HG03558 (cell line): ENCODE results near the gene SLC34A3.
"Not testable (repeated sequence)": the region's sequence is repeated elsewhere in the genome, so short reads cannot be mapped to it uniquely, and the experiment has no call there.

Source experiments
- ATAC-seq: cut with Tn5 transposase; IDR thresholded peaks from one replicate; pipeline ENCODE4 v1.9.1; 2021; ENCODE audit warnings: moderate number of reproducible peaks; ENCODE audit not compliant: unreplicated experiment; ENCODE audit errors: extremely low read depth

SLC34A3 gene

DNA sequence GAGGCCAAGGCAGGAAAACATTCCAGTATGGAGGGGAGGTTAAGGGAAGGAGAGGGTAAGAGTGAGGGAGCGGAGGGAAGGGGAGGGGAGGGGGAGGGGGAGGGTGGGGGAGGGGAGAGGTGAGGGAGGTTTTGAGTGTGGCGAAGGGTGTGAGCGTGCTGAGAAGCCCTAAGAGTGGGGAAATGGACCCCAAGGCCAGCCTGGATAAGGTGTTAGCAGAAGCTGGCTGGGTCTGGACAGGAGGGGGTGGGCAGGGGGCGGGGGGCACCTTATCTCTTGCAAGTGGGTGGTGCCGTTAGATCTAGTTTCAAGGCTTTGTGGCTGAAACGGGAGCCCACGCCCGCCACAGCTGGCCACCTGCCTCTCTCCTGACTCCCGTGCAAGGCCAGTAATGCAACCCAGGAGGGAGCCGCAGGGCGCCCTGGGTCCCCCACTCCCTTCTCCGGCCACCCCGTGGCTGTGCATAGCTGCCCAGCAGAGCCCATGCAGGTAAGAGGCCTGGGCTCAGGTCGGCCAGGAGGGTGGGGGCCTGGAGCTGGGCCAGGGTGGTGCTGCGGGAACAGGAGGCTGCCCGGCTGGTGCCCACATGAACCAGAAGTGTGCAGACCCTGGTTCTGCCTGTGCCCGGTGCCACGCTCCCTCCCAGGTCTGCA, 2.7 kb upstream of the SLC34A3 start:
- no peak for ATAC-seq

DNA sequence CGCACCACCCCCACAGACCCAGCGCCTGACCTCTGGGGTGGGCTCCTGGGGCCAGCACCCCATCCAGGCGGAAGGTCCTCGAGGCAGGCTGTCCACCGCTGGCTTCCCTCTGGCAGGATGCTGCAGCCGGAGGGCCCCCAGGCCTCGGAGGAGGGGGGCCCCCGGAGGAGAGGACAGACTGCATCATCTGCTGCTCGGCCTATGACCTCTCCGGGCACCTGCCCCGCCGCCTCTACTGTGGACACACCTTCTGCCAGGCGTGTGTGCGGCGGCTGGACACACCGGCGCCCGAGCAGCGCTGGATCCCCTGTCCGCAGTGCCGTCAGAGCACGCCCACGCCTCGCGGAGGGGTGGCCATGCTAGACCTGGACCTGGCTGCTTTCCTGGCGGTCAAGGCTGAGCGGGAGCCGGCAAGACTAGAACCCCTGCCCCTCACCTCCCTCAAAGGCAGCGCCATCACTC, 2.2 kb upstream of the SLC34A3 start:
- ATAC-seq: no peak

DNA sequence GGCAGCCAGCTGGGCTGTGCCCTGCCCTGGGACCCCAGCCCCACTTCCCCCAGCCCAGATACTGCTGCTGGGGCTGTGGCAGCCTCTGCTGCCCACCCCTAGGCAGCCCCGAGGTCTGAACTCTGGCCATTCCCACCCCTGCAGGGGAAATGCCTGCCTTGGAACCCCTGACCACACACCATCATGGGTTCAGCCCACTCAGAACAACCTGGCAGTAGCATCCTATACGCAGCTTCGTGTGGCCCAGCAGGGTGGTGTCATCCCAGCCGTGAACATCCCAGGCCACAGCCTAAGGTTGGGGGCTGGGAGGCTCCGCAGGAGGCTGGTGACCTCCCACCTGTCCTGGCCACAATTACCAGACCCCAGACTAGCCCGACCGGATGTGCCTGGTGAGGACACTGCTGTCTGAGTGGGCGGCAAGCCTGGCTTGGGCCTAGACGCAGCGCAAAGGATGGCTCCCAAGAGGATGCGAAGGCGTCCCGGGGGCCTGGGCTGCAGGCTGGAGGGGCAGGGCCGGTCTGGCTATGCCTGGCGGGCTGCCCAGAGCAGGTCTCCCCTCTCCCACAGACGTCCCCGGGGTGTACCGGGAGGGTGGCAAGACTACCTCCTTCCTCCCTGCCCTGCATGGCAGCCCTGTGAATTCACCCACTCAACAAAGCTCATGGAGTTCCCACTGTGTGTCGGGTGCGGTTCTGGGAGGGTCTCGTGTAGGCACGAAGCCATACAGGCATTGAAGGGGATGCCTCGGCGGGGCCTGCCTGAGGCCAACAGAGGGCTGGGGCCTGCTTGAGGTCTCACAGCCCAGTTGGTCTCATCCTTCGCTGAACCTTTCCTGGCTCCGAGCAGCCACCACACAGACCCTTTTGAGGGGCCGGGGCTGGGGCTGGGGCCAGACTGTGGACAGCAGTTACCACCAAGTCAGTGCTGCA, 1.5 kb upstream of the SLC34A3 start:
- ATAC-seq: no peak

DNA sequence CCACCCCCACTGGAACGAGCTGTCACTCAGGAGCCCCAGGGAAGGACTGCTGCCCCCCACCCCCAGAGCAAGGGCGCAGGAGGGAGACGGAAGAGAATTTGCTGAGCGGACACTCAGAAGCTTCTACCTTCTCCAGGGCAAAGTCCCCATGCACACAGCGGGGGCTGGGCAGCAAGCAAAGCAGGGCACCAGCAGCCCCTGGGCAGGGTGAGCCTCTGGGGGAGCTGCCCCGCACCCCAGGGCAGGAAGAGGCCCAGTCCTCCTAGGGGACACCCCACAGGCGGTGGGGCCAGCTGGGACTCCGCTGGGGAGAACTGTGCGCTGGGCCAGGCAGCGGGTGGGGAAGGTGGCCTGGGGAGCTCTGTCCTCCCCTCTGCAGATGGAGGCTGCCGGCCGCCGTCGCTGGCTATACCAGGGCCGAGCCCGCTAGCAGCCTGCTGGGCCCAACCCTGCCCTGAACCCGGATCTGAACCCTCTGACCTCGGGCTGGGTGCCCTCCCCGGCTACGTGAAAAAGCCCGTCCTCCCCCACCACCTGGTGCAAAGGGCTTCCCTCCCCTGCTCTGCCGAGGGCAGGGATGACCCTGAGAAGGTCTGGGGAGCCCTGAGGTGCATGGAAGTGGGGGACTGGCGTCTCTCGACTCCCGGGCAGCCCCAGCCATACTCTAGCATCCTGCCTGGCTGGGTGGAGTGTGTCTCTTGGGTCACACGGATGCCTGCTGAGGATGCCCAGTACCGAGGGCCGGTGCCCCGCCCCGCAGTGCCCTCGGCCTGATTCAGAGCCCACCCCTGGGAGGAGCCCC, 597 bp upstream of the SLC34A3 start:
- no peak for ATAC-seq

DNA sequence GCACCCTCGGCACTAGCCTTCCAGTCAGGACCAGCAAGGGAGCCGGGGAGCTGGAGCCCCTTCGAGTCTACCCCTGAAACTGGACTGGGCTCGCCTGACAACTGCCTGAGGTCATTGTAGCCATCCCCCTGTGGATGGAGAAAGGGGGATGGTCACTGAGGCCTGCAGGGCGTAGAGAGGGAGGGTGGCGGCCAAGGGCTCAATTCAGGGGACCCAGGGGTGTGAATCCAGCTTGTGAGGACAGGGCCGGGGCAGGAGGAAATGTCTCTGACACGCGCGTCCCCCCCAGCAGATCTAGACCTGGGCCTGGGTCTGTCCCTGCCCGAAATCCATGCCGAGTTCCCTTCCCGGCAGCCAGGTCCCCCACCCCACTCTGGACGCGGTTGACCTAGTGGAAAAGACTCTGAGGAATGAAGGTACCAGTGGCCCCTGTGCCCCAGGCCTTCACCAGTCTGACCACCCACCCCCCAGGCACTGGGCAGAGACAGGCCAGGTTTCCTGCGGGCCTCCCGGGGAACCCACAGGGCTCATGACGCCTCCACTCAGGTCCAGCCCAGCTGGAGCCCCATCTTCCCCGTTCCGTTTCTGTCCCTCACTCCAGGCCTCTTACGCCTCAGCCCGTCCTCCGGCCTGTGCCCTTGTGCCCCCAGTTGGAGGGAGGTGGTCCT, 805 bp downstream of the SLC34A3 start:
- ATAC-seq: no peak

DNA sequence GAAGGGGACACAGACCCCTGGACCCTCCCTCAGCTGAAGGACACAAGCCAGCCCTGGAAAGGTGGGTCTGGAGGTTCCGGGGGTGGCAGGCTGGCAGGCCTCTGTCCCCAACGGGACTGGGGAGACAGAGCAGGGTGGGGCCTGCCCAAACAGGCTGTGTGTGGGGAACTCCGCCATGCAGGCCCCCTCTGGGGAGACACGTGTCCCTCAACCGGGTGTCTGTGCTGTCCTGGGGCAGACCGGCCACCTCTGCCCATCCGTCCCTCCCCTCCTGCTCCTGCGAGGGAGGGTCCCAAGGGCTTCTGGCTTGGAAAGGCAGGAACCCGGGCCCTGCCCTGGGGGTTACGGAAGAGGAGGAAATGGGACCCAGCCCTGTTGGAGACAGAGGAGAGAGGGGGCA, 1.4 kb downstream of the SLC34A3 start:
- ATAC-seq: no peak

DNA sequence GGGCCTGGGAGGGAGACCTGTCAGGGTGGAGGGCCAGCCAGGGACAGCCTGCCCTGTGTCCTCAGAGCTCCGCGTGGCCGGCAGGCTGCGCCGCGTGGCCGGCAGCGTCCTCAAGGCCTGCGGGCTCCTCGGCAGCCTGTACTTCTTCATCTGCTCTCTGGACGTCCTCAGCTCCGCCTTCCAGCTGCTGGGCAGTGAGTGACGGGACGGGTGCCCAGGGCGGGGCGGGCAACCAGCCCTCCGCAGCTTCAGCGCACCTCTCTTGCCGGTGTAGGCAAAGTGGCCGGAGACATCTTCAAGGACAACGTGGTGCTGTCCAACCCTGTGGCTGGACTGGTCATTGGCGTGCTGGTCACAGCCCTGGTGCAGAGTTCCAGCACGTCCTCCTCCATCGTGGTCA, 1.8 kb downstream of the SLC34A3 start:
- ATAC-seq: no peak

DNA sequence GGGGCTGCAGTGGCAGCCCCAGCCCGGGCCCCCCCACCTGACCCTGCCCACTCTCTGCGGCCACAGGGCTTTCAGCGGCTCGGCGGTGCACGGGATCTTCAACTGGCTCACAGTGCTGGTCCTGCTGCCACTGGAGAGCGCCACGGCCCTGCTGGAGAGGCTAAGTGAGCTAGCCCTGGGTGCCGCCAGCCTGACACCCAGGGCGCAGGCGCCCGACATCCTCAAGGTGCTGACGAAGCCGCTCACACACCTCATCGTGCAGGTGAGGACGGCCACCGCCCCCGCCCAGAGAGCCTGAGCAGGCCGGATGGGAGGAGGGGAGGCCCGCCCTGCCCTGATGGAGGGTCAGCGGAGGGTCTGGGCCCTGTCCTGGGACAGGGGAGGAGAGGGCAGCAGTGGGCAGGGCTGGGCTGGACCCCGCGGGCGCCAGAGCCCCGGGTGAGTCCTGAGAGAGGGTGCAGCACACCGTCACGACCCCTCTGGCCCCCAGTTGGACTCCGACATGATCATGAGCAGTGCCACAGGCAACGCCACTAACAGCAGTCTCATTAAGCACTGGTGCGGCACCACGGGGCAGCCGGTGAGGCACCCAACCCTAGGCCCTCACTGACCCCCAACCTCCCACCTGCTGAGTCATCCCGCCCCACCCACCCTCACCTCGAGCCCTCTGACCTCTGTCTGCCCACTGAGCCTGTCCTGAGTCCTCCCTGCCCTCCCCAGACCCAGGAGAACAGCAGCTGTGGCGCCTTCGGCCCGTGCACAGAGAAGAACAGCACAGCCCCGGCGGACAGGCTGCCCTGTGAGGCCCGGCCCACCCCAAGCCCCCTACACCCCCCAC, 2.7 kb downstream of the SLC34A3 start:
- ATAC-seq: no peak

DNA sequence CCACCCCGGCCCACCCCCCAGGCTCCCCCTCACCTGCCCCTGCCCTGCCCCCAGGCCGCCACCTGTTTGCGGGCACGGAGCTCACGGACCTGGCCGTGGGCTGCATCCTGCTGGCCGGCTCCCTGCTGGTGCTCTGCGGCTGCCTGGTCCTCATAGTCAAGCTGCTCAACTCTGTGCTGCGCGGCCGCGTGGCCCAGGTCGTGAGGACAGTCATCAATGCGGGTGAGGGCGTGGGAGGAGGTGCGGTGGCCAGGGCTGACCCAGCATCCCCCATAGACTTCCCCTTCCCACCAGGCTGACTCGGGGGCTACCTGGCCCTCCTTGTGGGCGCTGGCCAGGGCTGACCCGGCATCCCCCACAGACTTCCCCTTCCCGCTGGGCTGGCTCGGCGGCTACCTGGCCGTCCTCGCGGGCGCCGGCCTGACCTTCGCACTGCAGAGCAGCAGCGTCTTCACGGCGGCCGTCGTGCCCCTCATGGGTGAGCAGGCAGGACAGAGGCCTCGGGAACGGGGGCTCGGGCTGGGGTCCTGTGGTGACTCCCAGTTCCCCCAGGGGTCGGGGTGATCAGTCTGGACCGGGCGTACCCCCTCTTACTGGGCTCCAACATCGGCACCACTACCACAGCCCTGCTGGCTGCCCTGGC, 3.5 kb downstream of the SLC34A3 start:
- no peak for ATAC-seq

DNA sequence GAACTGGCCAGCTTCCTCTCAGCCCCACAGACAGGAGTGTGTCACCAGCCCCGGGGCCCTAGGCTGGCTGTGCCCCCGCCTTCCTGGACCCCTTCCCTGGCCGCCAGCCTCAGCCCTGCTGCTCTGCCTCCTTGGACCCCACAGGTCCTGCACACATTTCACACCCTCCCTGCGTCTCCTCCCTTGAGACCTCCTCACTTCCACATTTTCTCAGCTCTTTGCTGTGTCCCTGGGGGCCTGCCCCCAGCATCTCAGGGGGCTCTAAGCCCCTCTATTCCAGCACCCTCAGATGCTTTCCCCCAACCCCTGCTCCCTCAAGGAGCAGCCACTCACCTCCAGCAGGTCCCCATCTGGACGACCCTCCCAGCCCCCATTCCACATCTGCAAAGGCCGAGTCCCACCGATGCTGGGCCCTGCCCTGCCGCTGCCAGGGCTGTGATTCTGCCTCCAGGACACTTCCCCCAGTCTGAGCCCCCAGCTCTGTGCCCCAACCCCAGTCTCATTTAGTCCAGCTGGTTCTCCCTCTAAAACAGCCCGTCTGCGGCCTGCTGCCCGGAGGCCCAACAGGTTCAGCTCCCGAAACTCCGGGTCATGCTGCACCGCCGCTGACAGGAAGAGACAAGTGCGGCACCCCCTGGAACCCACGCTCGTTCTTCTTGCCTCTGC, 4.2 kb downstream of the SLC34A3 start:
- no peak for ATAC-seq

DNA sequence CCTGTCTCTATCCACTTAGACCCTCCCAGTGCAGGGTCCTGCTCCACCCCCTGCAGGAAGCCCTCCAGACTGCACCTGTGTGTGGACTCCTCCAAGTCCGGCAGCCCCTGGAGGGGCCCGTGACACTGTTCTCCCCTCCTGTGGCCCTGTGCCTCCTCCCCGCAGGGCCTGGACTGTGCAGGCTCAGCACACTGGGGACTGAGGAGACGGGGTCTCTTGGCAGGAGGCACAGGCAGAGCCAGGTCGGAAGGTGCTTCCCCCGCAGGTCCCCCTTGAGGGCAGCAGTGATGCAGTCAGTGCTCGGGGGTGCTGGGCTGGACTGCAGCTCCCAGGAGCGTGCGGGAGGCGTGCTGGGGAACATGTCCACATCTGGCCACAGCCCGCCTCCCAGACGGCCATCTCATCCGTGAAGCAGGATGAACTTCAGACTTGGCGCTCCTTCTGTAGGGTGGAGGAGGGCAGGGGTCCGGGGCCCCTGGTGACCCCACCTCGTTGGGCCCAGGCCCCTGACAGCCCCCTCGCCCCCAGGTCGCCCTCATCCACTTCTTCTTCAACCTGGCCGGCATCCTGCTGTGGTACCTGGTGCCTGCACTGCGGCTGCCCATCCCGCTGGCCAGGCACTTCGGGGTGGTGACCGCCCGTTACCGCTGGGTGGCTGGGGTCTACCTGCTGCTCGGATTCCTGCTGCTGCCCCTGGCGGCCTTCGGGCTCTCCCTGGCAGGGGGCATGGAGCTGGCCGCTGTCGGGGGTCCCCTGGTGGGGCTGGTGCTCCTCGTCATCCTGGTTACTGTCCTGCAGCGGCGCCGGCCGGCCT, 4.9 kb downstream of the SLC34A3 start:
- ATAC-seq: no peak

DNA sequence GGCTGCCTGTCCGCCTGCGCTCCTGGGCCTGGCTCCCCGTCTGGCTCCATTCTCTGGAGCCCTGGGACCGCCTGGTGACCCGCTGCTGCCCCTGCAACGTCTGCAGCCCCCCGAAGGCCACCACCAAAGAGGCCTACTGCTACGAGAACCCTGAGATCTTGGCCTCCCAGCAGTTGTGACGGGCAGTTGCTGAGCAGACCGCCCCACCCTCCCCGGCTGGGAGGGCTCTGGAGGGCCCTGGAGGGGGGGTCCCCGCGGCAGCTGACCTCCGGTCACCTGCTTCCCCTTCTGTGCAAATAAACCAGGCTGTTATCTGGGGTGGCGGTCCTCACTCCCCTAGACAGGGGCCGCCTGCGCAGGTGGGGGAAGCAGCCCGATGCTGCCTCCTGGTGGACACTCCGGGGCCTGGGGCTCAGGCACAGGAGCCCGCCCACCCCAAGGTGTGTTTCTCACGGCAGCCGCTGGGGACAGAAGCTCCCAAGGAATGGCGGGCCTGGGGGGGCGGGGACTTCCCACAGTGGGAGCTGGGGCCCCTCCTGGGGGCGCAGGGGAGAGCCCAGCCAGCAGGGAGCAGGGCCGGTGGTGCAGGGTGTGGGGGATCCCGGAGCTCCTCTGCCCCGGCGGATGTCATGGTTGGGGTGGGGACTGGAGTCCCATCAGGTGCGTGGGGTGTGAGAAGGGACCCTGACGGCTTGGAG, 5.7 kb downstream of the SLC34A3 start:
- no peak for ATAC-seq

DNA sequence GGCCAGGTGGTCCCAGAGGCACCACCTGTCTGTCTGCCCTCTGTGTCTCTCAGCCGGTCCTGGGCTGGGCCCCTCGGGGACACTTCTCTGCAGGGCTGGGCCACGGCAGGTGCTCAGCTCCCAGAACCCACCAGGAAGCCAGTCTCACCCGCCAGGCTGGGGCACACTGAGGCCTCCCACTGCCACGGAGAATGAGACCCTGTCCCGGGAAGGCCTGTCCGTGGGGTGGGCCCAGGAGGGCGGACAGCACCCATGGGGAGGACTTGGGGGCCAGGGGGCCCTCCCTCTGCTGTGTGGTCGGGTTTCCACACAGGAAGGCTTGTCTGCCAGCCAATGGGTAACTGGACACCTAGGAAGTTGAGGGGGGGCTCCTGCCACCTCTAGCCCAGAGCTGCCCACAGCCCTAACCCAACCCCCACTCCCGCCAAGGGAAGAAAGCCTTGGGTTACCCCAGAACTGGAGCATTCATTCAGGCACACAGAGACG, 6.3 kb downstream of the SLC34A3 start:
- ATAC-seq: no peak

DNA sequence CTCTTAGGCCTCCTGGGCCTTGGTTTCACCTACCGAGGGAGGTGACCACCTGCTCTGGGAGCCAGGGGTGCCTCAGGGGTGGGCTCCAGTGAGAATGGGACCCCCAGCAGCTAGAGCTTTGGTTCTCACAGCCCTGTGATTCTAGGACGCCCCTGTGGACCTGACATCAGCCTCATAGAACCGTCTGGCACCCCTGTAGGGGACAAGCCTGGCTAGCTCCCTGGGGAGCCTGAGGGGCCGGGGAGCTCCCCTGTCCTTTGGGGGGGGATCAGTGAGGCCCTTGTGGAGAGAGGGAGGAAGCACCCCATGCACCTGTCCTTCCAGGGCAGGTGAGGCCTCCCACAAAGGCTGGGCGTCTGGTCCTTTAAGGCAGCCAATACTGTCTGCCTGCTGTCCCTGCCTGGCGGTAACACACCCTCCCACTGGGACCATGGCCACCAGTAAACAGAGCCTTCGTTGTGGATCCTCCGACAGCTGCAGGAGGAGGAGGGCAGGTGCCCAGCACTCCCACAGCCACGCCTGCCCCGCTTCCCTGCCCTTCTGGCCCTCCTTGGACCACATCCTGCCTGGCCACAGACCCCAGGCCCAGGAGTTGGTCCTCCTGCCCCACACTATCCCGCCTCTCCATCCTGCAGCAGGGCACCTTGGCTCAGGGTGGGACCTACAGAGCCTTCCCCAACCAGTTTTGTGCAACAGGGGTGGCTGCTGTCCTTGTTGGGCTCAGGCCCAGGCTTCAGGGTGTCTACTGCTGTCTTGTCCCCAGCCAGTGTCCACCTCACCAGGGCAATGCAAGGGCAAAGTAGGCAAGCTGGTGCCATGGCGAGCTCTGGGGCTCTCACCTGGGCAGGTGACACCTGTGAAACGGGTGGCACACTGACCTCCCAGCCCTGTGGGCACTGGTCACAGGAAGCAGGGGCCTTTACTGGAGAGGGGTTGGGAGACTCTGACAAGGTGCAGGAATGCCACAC, 7.3 kb downstream of the SLC34A3 start:
- no peak for ATAC-seq

DNA sequence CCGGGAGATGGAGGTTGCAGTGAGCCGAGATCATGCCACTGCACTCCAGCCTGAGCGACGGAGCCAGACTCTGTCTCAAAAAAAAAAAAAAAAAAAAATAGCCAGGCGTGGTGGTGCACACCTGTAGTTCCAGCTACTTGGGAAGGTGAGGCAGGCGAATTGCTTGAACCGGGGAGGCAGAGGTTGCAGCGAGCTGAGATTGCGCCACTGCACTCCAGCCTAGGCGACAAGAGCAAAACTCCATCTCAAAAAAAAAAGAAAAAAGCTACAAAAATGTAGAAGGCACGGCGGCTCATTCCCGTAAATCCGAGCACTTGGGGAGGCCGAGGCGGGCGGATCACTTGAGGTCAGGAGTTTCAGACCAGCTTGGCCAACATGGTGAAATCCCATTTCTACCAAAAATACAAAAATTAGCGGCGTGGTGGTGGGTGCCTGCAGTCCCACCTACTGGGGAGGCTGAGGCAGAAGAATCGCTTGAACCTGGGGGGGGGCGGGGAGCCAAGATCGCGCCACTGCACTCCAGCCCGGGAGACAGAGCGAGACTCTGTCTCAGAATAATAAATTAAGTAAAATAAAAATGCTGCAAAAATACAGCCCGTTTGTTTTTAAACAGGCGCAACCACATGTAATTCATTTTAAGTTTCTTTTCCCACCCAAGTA, 9.0 kb downstream of the SLC34A3 start:
- ATAC-seq: not testable (repeated sequence)
